ENCODE measurements around the gene ICAM1. TPM values are rescaled to one million over a fixed set of nuclear protein-coding genes. Genes with fewer than 3 reads are reported as not detected.

The ICAM1 gene
- total RNA-seq, 1 donor from 2014 or later, result 68.3 TPM

Other genes starting within 250 kb of the ICAM1 start
- 101 and 105 TPM in 2 replicates for gene SHFL, start 184.8 kb upstream of the ICAM1 start, total RNA-seq
- gene ANGPTL6, start 168.4 kb upstream of the ICAM1 start, total RNA-seq, result 0.88 and 1.7 TPM in 2 replicates
- 83.2 and 88.7 TPM in 2 replicates for gene PPAN, start 164.8 kb upstream of the ICAM1 start, total RNA-seq
- gene P2RY11, start 159.4 kb upstream of the ICAM1 start, total RNA-seq, result 30.4 and 32.4 TPM in 2 replicates
- gene EIF3G, start 151.2 kb upstream of the ICAM1 start, total RNA-seq, result 250 and 269 TPM in 2 replicates
- gene DNMT1, start 76.2 kb upstream of the ICAM1 start, total RNA-seq, result 354 and 359 TPM in 2 replicates
- 8.3 and 8.8 TPM in 2 replicates for gene S1PR2, start 39.8 kb upstream of the ICAM1 start, total RNA-seq
- gene MRPL4, start 18.9 kb upstream of the ICAM1 start, total RNA-seq, result 76.8 and 81.8 TPM in 2 replicates
- gene ICAM4, start 15.8 kb downstream of the ICAM1 start, total RNA-seq, result 1.2 and 1.3 TPM in 2 replicates
- 0.10 and 0.37 TPM in 2 replicates for gene ICAM5, start 18.8 kb downstream of the ICAM1 start, total RNA-seq
- gene ZGLP1, start 38.7 kb downstream of the ICAM1 start, total RNA-seq, result 2.1 and 3.1 TPM in 2 replicates
- gene FDX2, start 44.9 kb downstream of the ICAM1 start, total RNA-seq, result 8.6 and 8.8 TPM in 2 replicates
- 69.1 and 76.7 TPM in 2 replicates for gene RAVER1, start 62.4 kb downstream of the ICAM1 start, total RNA-seq
- 190 and 195 TPM in 2 replicates for gene ICAM3, start 68.5 kb downstream of the ICAM1 start, total RNA-seq
- 321 and 336 TPM in 2 replicates for gene TYK2, start 109.5 kb downstream of the ICAM1 start, total RNA-seq
- gene CDC37, start 132.4 kb downstream of the ICAM1 start, total RNA-seq, result 253 and 263 TPM in 2 replicates
- gene PDE4A, start 149.4 kb downstream of the ICAM1 start, total RNA-seq, result 59.3 and 61.9 TPM in 2 replicates
- 91.4 and 97.7 TPM in 2 replicates for gene KEAP1, start 232.2 kb downstream of the ICAM1 start, total RNA-seq
- not detected in 2 replicates for gene S1PR5, start 246.3 kb downstream of the ICAM1 start, total RNA-seq

All from T-helper 1 cell treated with Interleukin-12 subunit alpha and Interleukin-12 subunit beta and Interleukin-4 antibody, amounts not matched to agents 30 ng/mL and 1 ng/mL, for 36 hours (primary cell).